K562 (cell line): Measurements from ENCODE around the gene SGMS1. TPM values are rescaled to one million over a fixed set of nuclear protein-coding genes. Genes with fewer than 3 reads are reported as not detected.

Experiments used
- CAMTA2 ChIP-seq: fragments of 250-450 bp; sonication (Bioruptor Pico); conservative IDR thresholded peaks from 2 replicates; pipeline ENCODE4 v1.5.1; 2022
- CBFB ChIP-seq: sonication (generic); formaldehyde crosslinking; IDR thresholded peaks from 2 replicates; pipeline ENCODE4 v1.4.0; 2020; ENCODE audit warnings: mild to moderate bottlenecking, missing genetic modification reagents
- CLOCK ChIP-seq: fragments of 250-450 bp; sonication (Bioruptor Pico); IDR thresholded peaks from 2 replicates; pipeline ENCODE4 v1.4.0; 2020; ENCODE audit warnings: mild to moderate bottlenecking, moderate library complexity, borderline replicate concordance
- ESRRA ChIP-seq: fragments of 450-650 bp; IDR thresholded peaks from 2 replicates; pipeline ENCODE4 v1.6.1; 2014; ENCODE audit warnings: low read depth, mild to moderate bottlenecking, moderate library complexity, borderline replicate concordance
- FOXA1 ChIP-seq: fragments of 450-650 bp; IDR thresholded peaks from 2 replicates; pipeline ENCODE4 v1.6.1; 2016; ENCODE audit warnings: mild to moderate bottlenecking, borderline replicate concordance
- FOXM1 ChIP-seq, 2 experiments: fragments of 450-650 bp in 1 of 2; sonication (generic) in 1 of 2; formaldehyde crosslinking in 1 of 2; IDR thresholded peaks; 2 replicates each; pipeline versions ENCODE4 v1.6.1 to v1.9.0; 2017 to 2022; ENCODE audit warnings: low read depth in 2 of 2, mild to moderate bottlenecking in 2 of 2, missing genetic modification reagents in 1 of 2, moderate library complexity in 1 of 2
- GTF2A2 ChIP-seq: IDR thresholded peaks from 2 replicates; pipeline ENCODE4 v1.6.1; 2016; ENCODE audit warnings: mild to moderate bottlenecking, missing genetic modification characterization, missing compliant biosample characterization
- HDAC8 ChIP-seq: fragments of 450-650 bp; IDR thresholded peaks from 2 replicates; pipeline ENCODE4 v1.6.1; 2016; ENCODE audit warnings: mild to moderate bottlenecking, missing genetic modification characterization, moderate library complexity, missing compliant biosample characterization
- IFI16 ChIP-seq: fragments of 250-450 bp; sonication (Bioruptor Pico); IDR thresholded peaks from 2 replicates; pipeline ENCODE4 v2.1.2; 2022; ENCODE audit warnings: mild to moderate bottlenecking, inconsistent platforms
- NCOA6 ChIP-seq: fragments of 450-650 bp; IDR thresholded peaks from 2 replicates; pipeline ENCODE4 v1.6.1; 2017; ENCODE audit warnings: mild to moderate bottlenecking
- NCOR1 ChIP-seq: fragments of 450-650 bp; IDR thresholded peaks from 2 replicates; pipeline ENCODE4 v1.6.1; 2016; ENCODE audit warnings: mild to moderate bottlenecking, moderate library complexity
- NFXL1 ChIP-seq: fragments of 450-650 bp; formaldehyde crosslinking; IDR thresholded peaks from 2 replicates; pipeline ENCODE4 v1.4.0; 2021; ENCODE audit warnings: mild to moderate bottlenecking
- SMAD1 ChIP-seq: fragments of 150-350 bp; IDR thresholded peaks from 2 replicates; pipeline ENCODE4 v1.6.1; 2014; ENCODE audit warnings: low read length, low read depth; ENCODE audit not compliant: partially characterized antibody
- SP1 ChIP-seq: sonication (generic); formaldehyde crosslinking; IDR thresholded peaks from 2 replicates; pipeline ENCODE4 v1.8.1; 2022; ENCODE audit warnings: mild to moderate bottlenecking, missing genetic modification reagents
- ZNF280B ChIP-seq: fragments of 250-450 bp; sonication (Bioruptor Pico); IDR thresholded peaks from 2 replicates; pipeline ENCODE4 v1.5.1; 2021; ENCODE audit warnings: mild to moderate bottlenecking
- ZNF431 ChIP-seq: sonication (generic); formaldehyde crosslinking; IDR thresholded peaks from 2 replicates; pipeline ENCODE4 v1.8.0; 2022; ENCODE audit warnings: mild to moderate bottlenecking, missing genetic modification reagents
- ZNF518B ChIP-seq: fragments of 250-450 bp; sonication (Bioruptor Pico); IDR thresholded peaks from 2 replicates; pipeline ENCODE4 v1.5.0; 2021; ENCODE audit warnings: mild to moderate bottlenecking, moderate library complexity
- ZNF766 ChIP-seq: fragments of 200-800 bp; sonication (Bioruptor generic); conservative IDR thresholded peaks from 2 replicates; pipeline ENCODE4 v1.6.1; 2016; ENCODE audit warnings: missing genetic modification characterization, missing compliant biosample characterization
- polyA plus RNA-seq, 8 experiments: library from polyadenylated mRNA; depleted of rRNA in 4 of 8; stranded (reverse) in 5 of 8; unstranded in 3 of 8; fragments of >200 nt; fragmentation: Nextera tagmentation in 2 of 8; fragmentation: Illumina TruSeq in 1 of 8; extraction: Ambion mirVana in 2 of 8; extraction: Trizol in 1 of 8; gene quantifications; 2 replicates each; pipeline versions ENCODE4 v1.2.1 to v1.2.3, GENCODE V29; 2011 to 2014; ENCODE audit warnings: inconsistent platforms in 1 of 8, missing spikeins in 1 of 8
- total RNA-seq, 7 experiments: library from RNA; depleted of rRNA in 6 of 7; stranded (reverse); fragments of >200 nt in 6 of 7; fragmentation: Illumina TruSeq in 2 of 7; extraction: Trizol in 2 of 7; gene quantifications; 2 replicates each; pipeline versions ENCODE4 v1.2.1 to v1.2.3, GENCODE V29; 2011 to 2021; ENCODE audit warnings: low replicate concordance in 1 of 7
- TF ChIP-seq, protein P1 (sequence below): fragments of 450-650 bp; IDR thresholded peaks from 2 replicates; pipeline ENCODE4 v1.6.1; 2016

Gene SGMS1
- total and polyA plus RNA-seq, 9 of the 15 experiments (the other 6 are each of a cell fraction or from before 2014, with no cell fraction given), result 22.6 to 232 (median 82.2) TPM

GRCh38 chr10:50579491-50580261 lies 44.1 kb downstream of the SGMS1 start (continued):
- TF ChIP-seq ZNF518B (CRISPR knock-in tag) (no peak), SP1 (no peak), FOXM1 (IDR thresholded peaks at IDR 0.05; ENCODE audit: low read depth) (peak; percentile 41), FOXM1 (CRISPR knock-in tag; IDR thresholded peaks at IDR 0.05; ENCODE audit: low read depth) (no peak), ZNF766 (CRISPR knock-in tag) (peak; percentile 80), CAMTA2 (CRISPR knock-in tag) (no peak), GTF2A2 (tag) (0 out of 2 replicates have a peak, but pooled peaks have one; percentile 5), NCOA6 (no peak), IFI16 (no peak), NFXL1 (CRISPR knock-in tag) (no peak), ESRRA (no peak; the same call in 1 of the 2 replicates), FOXA1 (peak; percentile 77; the same call in 1 of the 2 replicates), NCOR1 (peak; percentile 70), HDAC8 (tag) (no peak), CLOCK (CRISPR knock-in tag) (no peak), ZNF431 (CRISPR knock-in tag) (no peak), CBFB (CRISPR knock-in tag) (no peak), ZNF280B (no peak), SMAD1 (no peak)
- TF ChIP-seq, protein P1, sequence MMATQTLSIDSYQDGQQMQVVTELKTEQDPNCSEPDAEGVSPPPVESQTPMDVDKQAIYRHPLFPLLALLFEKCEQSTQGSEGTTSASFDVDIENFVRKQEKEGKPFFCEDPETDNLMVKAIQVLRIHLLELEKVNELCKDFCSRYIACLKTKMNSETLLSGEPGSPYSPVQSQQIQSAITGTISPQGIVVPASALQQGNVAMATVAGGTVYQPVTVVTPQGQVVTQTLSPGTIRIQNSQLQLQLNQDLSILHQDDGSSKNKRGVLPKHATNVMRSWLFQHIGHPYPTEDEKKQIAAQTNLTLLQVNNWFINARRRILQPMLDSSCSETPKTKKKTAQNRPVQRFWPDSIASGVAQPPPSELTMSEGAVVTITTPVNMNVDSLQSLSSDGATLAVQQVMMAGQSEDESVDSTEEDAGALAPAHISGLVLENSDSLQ, result peak; percentile 75
